IMR-90 (cell line): Measurements from ENCODE around the gene EEF1AKMT2. TPM values are rescaled to one million over a fixed set of nuclear protein-coding genes. Genes with fewer than 3 reads are reported as not detected.
A peak's percentile ranks its signal among the peaks of the same experiment; 100 is the strongest.

ENCODE experiments used
- ATAC-seq: fragments of 200-7000 bp; cut with Tn5 transposase; 2 replicates; pipeline ENCODE4 v1.9.1; 2020; ENCODE audit warnings: low read depth, mild to moderate bottlenecking, moderate library complexity
- BruUV-seq: library from RNA; stranded (reverse); fragments of 400-500 nt; replicated peaks from 2 replicates; lab custom pipeline; 2021; lab: Mats Ljungman, UMichigan
- CTCF ChIA-PET: fragments of 300-600 bp; formaldehyde crosslinking; extraction: SDS; loops from one replicate; lab custom pipeline; 2021; ENCODE audit warnings: antibody characterized with exemption; lab: Yijun Ruan, JAX
- POLR2A ChIA-PET: fragments of 300-600 bp; sonication (Branson Sonifier 250); formaldehyde crosslinking; loops from one replicate; lab custom pipeline; 2022; ENCODE audit warnings: antibody characterized with exemption; ENCODE audit not compliant: unreplicated experiment; lab: Charles Lee
- DNase-seq: peaks from one replicate; pipeline ENCODE4 v3.0.0; 2013
- H2AFZ ChIP-seq: replicated peaks from 2 replicates; pipeline ENCODE3; 2013; ENCODE audit warnings: low read length, mild to moderate bottlenecking; ENCODE audit not compliant: poor library complexity
- H2AK5ac ChIP-seq: 2 replicates; pipeline ENCODE4 v1.6.1; 2013; ENCODE audit warnings: low read depth, low read length, inconsistent platforms
- H2AK9ac ChIP-seq: replicated peaks from 2 replicates; pipeline ENCODE3; 2013; ENCODE audit warnings: mild to moderate bottlenecking, low read depth, low read length, moderate library complexity; ENCODE audit not compliant: poor library complexity
- H2BK120ac ChIP-seq: 2 replicates; pipeline ENCODE4 v1.6.1; 2013; ENCODE audit warnings: low read depth, low read length, inconsistent platforms
- H2BK15ac ChIP-seq: 3 replicates; pipeline ENCODE4 v1.6.1; 2013; ENCODE audit warnings: low read depth, low read length, inconsistent platforms
- H2BK20ac ChIP-seq: 2 replicates; pipeline ENCODE4 v1.6.1; 2013; ENCODE audit warnings: low read depth, mild to moderate bottlenecking, inconsistent platforms, low read length, moderate library complexity
- H2BK5ac ChIP-seq: 2 replicates; pipeline ENCODE4 v1.6.1; 2013; ENCODE audit warnings: mild to moderate bottlenecking, low read depth, low read length, inconsistent platforms; ENCODE audit not compliant: poor library complexity, severe bottlenecking
- H3K14ac ChIP-seq: replicated peaks from 2 replicates; pipeline ENCODE4 v1.6.1; 2013; ENCODE audit warnings: low read depth, low read length, inconsistent platforms
- H3K18ac ChIP-seq: 2 replicates; pipeline ENCODE4 v1.6.1; 2013; ENCODE audit warnings: low read depth, low read length, control low read depth
- H3K23ac ChIP-seq: 2 replicates; pipeline ENCODE4 v1.6.1; 2013; ENCODE audit warnings: low read depth, low read length, inconsistent platforms
- H3K27ac ChIP-seq: 2 replicates; pipeline ENCODE4 v1.5.1; 2013; ENCODE audit warnings: mild to moderate bottlenecking, control low read depth, low read length; ENCODE audit not compliant: insufficient read depth
- H3K27me3 ChIP-seq: 2 replicates; pipeline ENCODE4 v1.6.1; 2013; ENCODE audit warnings: low read length; ENCODE audit not compliant: control insufficient read depth, insufficient read depth
- H3K36me3 ChIP-seq: 2 replicates; pipeline ENCODE4 v1.6.1; 2013; ENCODE audit warnings: low read length, mixed read lengths; ENCODE audit not compliant: control insufficient read depth, insufficient read depth
- H3K4ac ChIP-seq: 2 replicates; pipeline ENCODE4 v1.6.1; 2013; ENCODE audit warnings: low read depth, low read length, inconsistent platforms
- H3K4me1 ChIP-seq: 2 replicates; pipeline ENCODE4 v1.6.1; 2013; ENCODE audit warnings: low read length, mixed read lengths; ENCODE audit not compliant: control insufficient read depth, insufficient read depth
- H3K4me2 ChIP-seq: 2 replicates; pipeline ENCODE4 v1.6.1; 2013; ENCODE audit warnings: low read depth, mild to moderate bottlenecking, control low read depth, low read length, moderate library complexity
- H3K4me3 ChIP-seq: 2 replicates; pipeline ENCODE4 v1.5.1; 2013; ENCODE audit warnings: low read depth, mild to moderate bottlenecking, control low read depth, low read length, moderate library complexity; ENCODE audit not compliant: insufficient read depth
- H3K56ac ChIP-seq: 2 replicates; pipeline ENCODE4 v1.6.1; 2013; ENCODE audit warnings: low read length, inconsistent platforms; ENCODE audit not compliant: insufficient read depth; ENCODE audit errors: extremely low read depth
- H3K79me1 ChIP-seq, 2 experiments: 2 replicates each; pipeline ENCODE4 v1.6.1; 2013; ENCODE audit warnings: low read length in 2 of 2, inconsistent platforms in 1 of 2, low read depth in 1 of 2
- H3K9ac ChIP-seq: 2 replicates; pipeline ENCODE4 v1.6.1; 2013; ENCODE audit warnings: low read depth, low read length, control low read depth
- H3K9me1 ChIP-seq: 2 replicates; pipeline ENCODE4 v1.6.1; 2013; ENCODE audit warnings: low read length, inconsistent platforms; ENCODE audit not compliant: insufficient read depth
- H3K9me3 ChIP-seq: 2 replicates; pipeline ENCODE4 v1.6.1; 2013; ENCODE audit warnings: low read length; ENCODE audit not compliant: control insufficient read depth, insufficient read depth
- H4K20me1 ChIP-seq: 2 replicates; pipeline ENCODE4 v1.6.1; 2013; ENCODE audit warnings: low read length, inconsistent platforms; ENCODE audit not compliant: insufficient read depth
- H4K5ac ChIP-seq: 2 replicates; pipeline ENCODE4 v1.6.1; 2013; ENCODE audit warnings: mild to moderate bottlenecking, low read depth, low read length, control low read depth
- H4K8ac ChIP-seq, 2 experiments: 2 replicates each; pipeline ENCODE4 v1.6.1; 2013; ENCODE audit warnings: low read depth in 2 of 2, low read length in 2 of 2, control low read depth in 1 of 2, inconsistent platforms in 1 of 2
- H4K91ac ChIP-seq: 2 replicates; pipeline ENCODE4 v1.6.1; 2013; ENCODE audit warnings: low read depth, low read length, inconsistent platforms; ENCODE audit not compliant: insufficient read depth
- BHLHE40 ChIP-seq: fragments of 150-350 bp; IDR thresholded peaks from 2 replicates; pipeline ENCODE4 v1.6.1; 2016; ENCODE audit warnings: mild to moderate bottlenecking, low read depth, low read length
- CEBPB ChIP-seq: IDR thresholded peaks from 2 replicates; pipeline ENCODE4 v1.6.1; 2012; ENCODE audit warnings: low read depth, low read length, improper control_type of control experiment
- CHD1 ChIP-seq: IDR thresholded peaks from 2 replicates; pipeline ENCODE4 v1.6.1; 2012; ENCODE audit warnings: low read depth, low read length, improper control_type of control experiment
- FOS ChIP-seq: fragments of 150-350 bp; IDR thresholded peaks from 2 replicates; pipeline ENCODE4 v1.6.1; 2016; ENCODE audit warnings: low read depth, low read length
- MAFK ChIP-seq: IDR thresholded peaks from 2 replicates; pipeline ENCODE4 v1.6.1; 2012; ENCODE audit warnings: low read depth, low read length, improper control_type of control experiment
- MAZ ChIP-seq: IDR thresholded peaks from 2 replicates; pipeline ENCODE4 v1.6.1; 2012; ENCODE audit warnings: low read depth, mild to moderate bottlenecking, low read length, improper control_type of control experiment, moderate library complexity, borderline replicate concordance
- POLR2A ChIP-seq: IDR thresholded peaks from 2 replicates; pipeline ENCODE4 v1.6.1; 2012; ENCODE audit warnings: mild to moderate bottlenecking, low read depth, low read length
- RAD21 ChIP-seq: IDR thresholded peaks from 2 replicates; pipeline ENCODE4 v1.6.1; 2012; ENCODE audit warnings: low read length, improper control_type of control experiment
- RCOR1 ChIP-seq: IDR thresholded peaks from 2 replicates; pipeline ENCODE4 v1.6.1; 2012; ENCODE audit warnings: mild to moderate bottlenecking, low read length, improper control_type of control experiment; ENCODE audit not compliant: insufficient replicate concordance
- RFX5 ChIP-seq: IDR thresholded peaks from 2 replicates; pipeline ENCODE4 v1.8.0; 2012; ENCODE audit warnings: low read depth, mild to moderate bottlenecking, low read length, moderate library complexity
- SMC3 ChIP-seq: fragments of 150-350 bp; IDR thresholded peaks from 2 replicates; pipeline ENCODE4 v1.6.1; 2016; ENCODE audit warnings: low read depth, mild to moderate bottlenecking, antibody characterized with exemption, low read length, moderate library complexity
- WGBS, 2 experiments: methylation state at CpG; one replicate each; pipeline versions ENCODE4 v1.1.5 to v1.1.7; 2013; ENCODE audit warnings: missing lambda C conversion rate in 2 of 2; ENCODE audit not compliant: insufficient read length in 1 of 2; ENCODE audit errors: extremely low coverage in 2 of 2; 5-methylcytosine and 5-hydroxymethylcytosine counted together
- dilution Hi-C: fragments of 300-500 bp; cut with HindIII; formaldehyde crosslinking; loops from one replicate; pipeline ENCODE4 v1.14.3; 2018; ENCODE audit warnings: low sequenced_read_pairs; ENCODE audit not compliant: unreplicated experiment
- in situ Hi-C: fragments of 300-500 bp; cut with MboI; formaldehyde crosslinking; loops from 3 replicates; pipeline ENCODE4 v1.14.3; 2019; ENCODE audit warnings: low sequenced_read_pairs, inconsistent platforms, mixed read lengths
- intact Hi-C: fragments of 100-400 bp; cut with micrococcal nuclease; formaldehyde crosslinking; loops from 2 replicates; pipeline ENCODE4 v1.10.0; 2022
- polyA plus RNA-seq, 3 experiments: library from polyadenylated mRNA; depleted of rRNA; stranded (reverse); fragments of >200 nt; gene quantifications; 2 replicates each; pipeline ENCODE4 v1.2.3, GENCODE V29; 2012; ENCODE audit warnings: low replicate concordance in 1 of 3
- total RNA-seq: library from RNA; depleted of rRNA; stranded (reverse); fragments of >200 nt; gene quantifications from 2 replicates; pipeline ENCODE4 v1.2.3, GENCODE V29; 2012
- TF ChIP-seq, protein P1 (sequence below): fragments of 150-350 bp; IDR thresholded peaks from 2 replicates; pipeline ENCODE4 v1.6.1; 2016; ENCODE audit warnings: low read depth, mild to moderate bottlenecking, low read length, moderate library complexity, borderline replicate concordance
- TF ChIP-seq, protein P2 (sequence below): conservative IDR thresholded peaks from 2 replicates; pipeline ENCODE4 v1.5.1; 2012; ENCODE audit warnings: mild to moderate bottlenecking, low read depth, low read length, improper control_type of control experiment
- TF ChIP-seq, protein P3 (sequence below): fragments of 150-350 bp; IDR thresholded peaks from 2 replicates; pipeline ENCODE4 v1.6.1; 2017; ENCODE audit warnings: mild to moderate bottlenecking, antibody characterized with exemption, low read length, low read depth

The EEF1AKMT2 gene
- total and polyA plus RNA-seq, 2 of the 4 experiments (the other 2 are of a cell fraction) = 9.7 to 12.7 TPM

DNA sequence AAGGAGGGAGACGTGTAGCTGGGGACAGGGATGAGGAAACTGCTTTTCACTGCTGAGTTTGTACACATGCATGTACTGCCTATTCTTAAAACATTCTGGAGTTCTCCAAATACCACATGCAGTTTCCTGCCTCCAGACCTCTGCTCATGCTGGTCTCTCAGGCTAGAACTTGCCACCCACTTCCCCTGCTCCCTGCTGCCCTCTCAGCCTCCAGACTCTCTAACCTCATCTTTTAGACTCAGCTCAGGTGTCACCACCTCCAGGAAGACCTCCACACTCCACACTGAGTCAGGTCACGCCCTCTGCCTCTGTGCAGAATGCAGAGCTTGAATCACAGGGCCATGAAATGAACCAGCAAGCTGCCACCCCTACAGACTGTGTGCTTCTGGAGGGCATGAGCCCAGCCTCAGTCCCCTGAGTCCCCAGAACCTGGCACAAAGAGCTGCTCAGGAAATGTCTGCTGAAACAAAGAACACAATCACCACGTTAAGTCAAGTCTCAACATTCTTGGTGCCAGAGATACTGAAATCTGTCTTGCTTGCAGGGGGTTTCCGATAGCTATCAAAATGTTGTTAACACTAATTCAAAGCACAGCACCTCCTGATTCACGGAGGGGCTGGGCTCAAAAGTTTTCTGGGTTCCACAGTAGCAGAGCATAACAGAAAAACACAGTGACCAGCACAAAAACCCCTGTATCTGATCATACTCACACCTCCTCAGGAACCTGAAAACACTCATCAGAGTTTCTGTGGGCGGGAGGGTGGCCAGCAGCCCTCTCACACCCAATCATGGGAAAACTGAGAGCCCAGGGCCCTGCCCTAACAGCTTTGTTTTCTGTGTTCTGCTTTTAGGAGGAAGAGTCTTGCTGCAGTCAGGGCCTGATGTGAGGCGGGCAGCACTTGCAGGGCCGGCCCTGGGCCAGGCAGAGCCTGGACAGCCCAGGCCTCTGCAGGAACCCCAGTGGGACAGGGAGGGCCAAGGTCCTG is 68.6 kb downstream of the EEF1AKMT2 start:
- ChIA-PET CTCF (no interaction called here), POLR2A (no interaction called here)
- no peak overlapping the region for H3K23ac ChIP-seq
- H4K5ac ChIP-seq = no peak overlapping the region
- no peak overlapping the region for H3K4ac ChIP-seq
- ATAC-seq (peak; percentile 35), DNase-seq (no peak)
- H3K9me3 ChIP-seq = no peaks in the 10 kb centered on the region
- H4K91ac ChIP-seq = no peak overlapping the region
- H2BK120ac ChIP-seq = no peak overlapping the region
- H3K4me2 ChIP-seq = no peak overlapping the region
- H3K56ac ChIP-seq = no peak overlapping the region
- peaks cover 6% of the 10 kb centered on the region for H4K20me1 ChIP-seq
- no CpG with 5 or more reads among the region's 8 CpGs for WGBS, 2 experiments
- intact Hi-C loops (no loop called here), dilution Hi-C loops (no loop called here), in situ Hi-C loops (no loop called here)
- H3K79me1 ChIP-seq = peaks cover 8 to 15% of the 10 kb centered on the region in 2 experiments; a peak in 2 of 4 replicates
- H3K14ac ChIP-seq = no peak overlapping the region
- no peak overlapping the region for H2AFZ ChIP-seq
- H2BK15ac ChIP-seq = no peak overlapping the region
- no peak overlapping the region for H4K8ac ChIP-seq
- peak overlapping the region; percentile 42 for H2AK9ac ChIP-seq
- H2BK5ac ChIP-seq = no peak overlapping the region
- BruUV-seq = no TSS peak
- TF ChIP-seq CHD1 (no peak), MAFK (no peak), FOS (no peak), RFX5 (no peak), RCOR1 (no peak), MAZ (no peak), RAD21 (no peak), CEBPB (no peak), BHLHE40 (no peak), SMC3 (no peak), POLR2A (no peak)
- TF ChIP-seq, protein P1, sequence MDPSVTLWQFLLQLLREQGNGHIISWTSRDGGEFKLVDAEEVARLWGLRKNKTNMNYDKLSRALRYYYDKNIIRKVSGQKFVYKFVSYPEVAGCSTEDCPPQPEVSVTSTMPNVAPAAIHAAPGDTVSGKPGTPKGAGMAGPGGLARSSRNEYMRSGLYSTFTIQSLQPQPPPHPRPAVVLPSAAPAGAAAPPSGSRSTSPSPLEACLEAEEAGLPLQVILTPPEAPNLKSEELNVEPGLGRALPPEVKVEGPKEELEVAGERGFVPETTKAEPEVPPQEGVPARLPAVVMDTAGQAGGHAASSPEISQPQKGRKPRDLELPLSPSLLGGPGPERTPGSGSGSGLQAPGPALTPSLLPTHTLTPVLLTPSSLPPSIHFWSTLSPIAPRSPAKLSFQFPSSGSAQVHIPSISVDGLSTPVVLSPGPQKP = no peak
- TF ChIP-seq, protein P2, sequence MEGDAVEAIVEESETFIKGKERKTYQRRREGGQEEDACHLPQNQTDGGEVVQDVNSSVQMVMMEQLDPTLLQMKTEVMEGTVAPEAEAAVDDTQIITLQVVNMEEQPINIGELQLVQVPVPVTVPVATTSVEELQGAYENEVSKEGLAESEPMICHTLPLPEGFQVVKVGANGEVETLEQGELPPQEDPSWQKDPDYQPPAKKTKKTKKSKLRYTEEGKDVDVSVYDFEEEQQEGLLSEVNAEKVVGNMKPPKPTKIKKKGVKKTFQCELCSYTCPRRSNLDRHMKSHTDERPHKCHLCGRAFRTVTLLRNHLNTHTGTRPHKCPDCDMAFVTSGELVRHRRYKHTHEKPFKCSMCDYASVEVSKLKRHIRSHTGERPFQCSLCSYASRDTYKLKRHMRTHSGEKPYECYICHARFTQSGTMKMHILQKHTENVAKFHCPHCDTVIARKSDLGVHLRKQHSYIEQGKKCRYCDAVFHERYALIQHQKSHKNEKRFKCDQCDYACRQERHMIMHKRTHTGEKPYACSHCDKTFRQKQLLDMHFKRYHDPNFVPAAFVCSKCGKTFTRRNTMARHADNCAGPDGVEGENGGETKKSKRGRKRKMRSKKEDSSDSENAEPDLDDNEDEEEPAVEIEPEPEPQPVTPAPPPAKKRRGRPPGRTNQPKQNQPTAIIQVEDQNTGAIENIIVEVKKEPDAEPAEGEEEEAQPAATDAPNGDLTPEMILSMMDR = no peak
- TF ChIP-seq, protein P3, sequence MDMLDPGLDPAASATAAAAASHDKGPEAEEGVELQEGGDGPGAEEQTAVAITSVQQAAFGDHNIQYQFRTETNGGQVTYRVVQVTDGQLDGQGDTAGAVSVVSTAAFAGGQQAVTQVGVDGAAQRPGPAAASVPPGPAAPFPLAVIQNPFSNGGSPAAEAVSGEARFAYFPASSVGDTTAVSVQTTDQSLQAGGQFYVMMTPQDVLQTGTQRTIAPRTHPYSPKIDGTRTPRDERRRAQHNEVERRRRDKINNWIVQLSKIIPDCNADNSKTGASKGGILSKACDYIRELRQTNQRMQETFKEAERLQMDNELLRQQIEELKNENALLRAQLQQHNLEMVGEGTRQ = no peak
- peaks cover 2% of the 10 kb centered on the region; the same call in 1 of the 2 replicates for H3K36me3 ChIP-seq
- no peak overlapping the region for H3K9ac ChIP-seq
- H3K27me3 ChIP-seq = no peaks in the 10 kb centered on the region
- no peak overlapping the region for H3K27ac ChIP-seq
- H3K9me1 ChIP-seq = peaks cover 3% of the 10 kb centered on the region; the same call in 1 of the 2 replicates
- peaks cover 4% of the 10 kb centered on the region; the same call in 1 of the 2 replicates for H3K4me1 ChIP-seq
- H2BK20ac ChIP-seq = no peak overlapping the region
- H2AK5ac ChIP-seq = no peak overlapping the region
- no peak overlapping the region for H3K18ac ChIP-seq
- no peak overlapping the region for H3K4me3 ChIP-seq
